Progenitor cell of endocrine pancreas (in vitro differentiated cells): ENCODE measurements around the gene EPX. TPM values are rescaled to one million over a fixed set of nuclear protein-coding genes. Genes with fewer than 3 reads are reported as not detected.

Experiments
- DNase-seq: peaks from one replicate; pipeline ENCODE4 v3.0.0; 2021; ENCODE audit warnings: low spot score; ENCODE audit not compliant: unreplicated experiment
- H3K27ac Mint-ChIP-seq: 2 replicates; pipeline ENCODE4 v1.8.0; 2021; ENCODE audit warnings: mild to moderate bottlenecking, moderate library complexity, mixed read lengths
- H3K27me3 Mint-ChIP-seq: 2 replicates; pipeline ENCODE4 v1.8.0; 2021; ENCODE audit warnings: mixed read lengths
- H3K36me3 Mint-ChIP-seq: 2 replicates; pipeline ENCODE4 v1.8.0; 2022; ENCODE audit warnings: mixed read lengths; ENCODE audit not compliant: insufficient read depth
- H3K4me1 Mint-ChIP-seq: 2 replicates; pipeline ENCODE4 v1.8.0; 2021; ENCODE audit warnings: low read depth, mixed read lengths
- H3K4me3 Mint-ChIP-seq: 2 replicates; pipeline ENCODE4 v1.8.0; 2021; ENCODE audit warnings: low read depth, mild to moderate bottlenecking, moderate library complexity, mixed read lengths
- H3K9me3 Mint-ChIP-seq: 2 replicates; pipeline ENCODE4 v1.8.0; 2021; ENCODE audit warnings: low read depth, mixed read lengths
- CTCF ChIP-seq: fragments of 200-600 bp; sonication (generic); IDR thresholded peaks from one replicate; pipeline ENCODE4 v1.5.0; 2021; ENCODE audit warnings: antibody characterized with exemption, mild to moderate bottlenecking; ENCODE audit not compliant: unreplicated experiment
- total RNA-seq: library from RNA; stranded (reverse); gene quantifications from 2 replicates; pipeline ENCODE4 v1.2.1, GENCODE V29; 2021

The EPX gene
- total RNA-seq, 1 donor from 2014 or later, result not detected

GRCh38 chr17:58165981-58166380 lies 26.5 kb upstream of the EPX start:
- Mint-ChIP-seq H3K36me3 (no peaks in the 10 kb centered on the region), H3K27me3 (peaks cover 86% of the 10 kb centered on the region), H3K9me3 (no peaks in the 10 kb centered on the region), H3K4me1 (no peaks in the 10 kb centered on the region), H3K4me3 (no peak overlapping the region), H3K27ac (no peak overlapping the region)
- no peak for DNase-seq
- TF ChIP-seq CTCF, result no peak

- H3K4me1 Mint-ChIP-seq, result no peaks in the 10 kb centered on the region
- no peak for DNase-seq
- H3K27me3 Mint-ChIP-seq, result peaks cover 84% of the 10 kb centered on the region
- no peak for TF ChIP-seq CTCF
- no peak within 1 kb of the TSS for H3K4me3 Mint-ChIP-seq
- no peak within 1 kb of the TSS for H3K27ac Mint-ChIP-seq
- no peaks in the 10 kb centered on the region for H3K36me3 Mint-ChIP-seq
- H3K9me3 Mint-ChIP-seq, result no peaks in the 10 kb centered on the region
These were observed 25.8 kb upstream of the EPX start, which contains the start of gene OR4D2 for GRCh38 chr17:58166682-58167081. TSS of gene OR4D2 (plus strand) at chr17:58166982. CDS start at chr17:58169656, 2,674 bp downstream.

GRCh38 chr17:58170622-58171021 lies 21.9 kb upstream of the EPX start:
- Mint-ChIP-seq H3K4me3 (no peak overlapping the region), H3K36me3 (no peaks in the 10 kb centered on the region), H3K27me3 (peaks cover 84% of the 10 kb centered on the region), H3K27ac (no peak overlapping the region), H3K4me1 (no peaks in the 10 kb centered on the region), H3K9me3 (no peaks in the 10 kb centered on the region)
- DNase-seq, result no peak
- no peak for TF ChIP-seq CTCF

- H3K4me1 Mint-ChIP-seq, result no peaks in the 10 kb centered on the region
- no peak for DNase-seq
- peaks cover 78% of the 10 kb centered on the region for H3K27me3 Mint-ChIP-seq
These were observed 20.0 kb upstream of the EPX start for GRCh38 chr17:58172369-58173071.

GRCh38 chr17:58174871-58175270 lies 17.7 kb upstream of the EPX start:
- no peak for DNase-seq
- Mint-ChIP-seq H3K36me3 (no peaks in the 10 kb centered on the region), H3K4me1 (no peaks in the 10 kb centered on the region), H3K27me3 (peaks cover 69% of the 10 kb centered on the region), H3K9me3 (no peaks in the 10 kb centered on the region), H3K27ac (no peak overlapping the region), H3K4me3 (no peak overlapping the region)
- no peak for TF ChIP-seq CTCF

More at GRCh38 chr17:58172369-58173071, 20.0 kb upstream of the EPX start:
- TF ChIP-seq CTCF, result peak; percentile 45
- H3K4me3 Mint-ChIP-seq, result no peak overlapping the region
- no peak overlapping the region for H3K27ac Mint-ChIP-seq
- H3K9me3 Mint-ChIP-seq, result no peaks in the 10 kb centered on the region
- H3K36me3 Mint-ChIP-seq, result no peaks in the 10 kb centered on the region
